Glomerular visceral epithelial cell (primary cell): ENCODE data around the gene SLC6A11.

ENCODE experiments used
- DNase-seq: peaks from one replicate; pipeline ENCODE4 v3.0.0-alpha.2; 2016; ENCODE audit errors: extremely low spot score

The SLC6A11 gene

DNA sequence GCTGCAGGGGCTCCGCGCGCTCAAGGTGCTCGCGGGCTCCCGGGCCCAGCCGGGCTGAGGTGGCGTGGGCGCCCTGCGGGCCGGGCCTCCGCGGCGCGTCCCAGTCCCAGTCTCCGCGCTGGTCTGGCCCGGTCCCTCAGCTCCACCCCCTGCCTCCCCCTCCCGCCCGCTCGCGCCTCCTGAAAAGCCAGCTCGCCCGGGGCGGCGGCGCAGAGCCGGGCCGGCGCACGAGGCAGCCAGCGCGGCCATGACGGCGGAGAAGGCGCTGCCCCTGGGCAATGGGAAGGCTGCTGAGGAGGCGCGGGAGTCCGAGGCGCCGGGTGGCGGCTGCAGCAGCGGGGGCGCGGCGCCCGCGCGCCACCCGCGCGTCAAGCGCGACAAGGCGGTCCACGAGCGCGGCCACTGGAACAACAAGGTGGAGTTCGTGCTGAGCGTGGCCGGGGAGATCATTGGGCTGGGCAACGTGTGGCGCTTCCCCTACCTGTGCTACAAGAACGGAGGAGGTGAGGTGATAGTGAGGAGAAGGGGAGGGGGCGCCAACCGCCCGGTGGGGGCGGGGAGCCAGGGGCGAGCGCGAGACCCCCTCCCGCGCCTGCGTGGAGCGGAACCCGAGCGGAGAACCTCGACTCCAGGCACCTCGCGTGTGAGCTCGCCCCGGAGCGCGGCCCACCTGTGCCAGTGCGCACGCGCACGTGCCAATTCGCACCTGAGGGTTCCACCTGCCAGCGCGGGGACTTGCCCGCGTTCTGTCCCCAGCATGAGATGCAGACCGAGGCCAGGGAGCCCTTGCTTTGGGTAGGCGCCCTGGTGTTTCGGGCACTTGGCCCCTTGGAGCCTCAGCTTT is at the start of gene SLC6A11:
SLC6A11 (plus strand) TSS at position 210 of the 844 bp plus-strand sequence; CDS start at position 248, 38 bp downstream.
- no peak for DNase-seq

- DNase-seq: no peak
These were observed 47.2 kb upstream of the SLC6A11 start for GRCh38 chr3:10768708-10769394.

GRCh38 chr3:10770547-10770946 is 45.5 kb upstream of the SLC6A11 start:
- no peak for DNase-seq

DNA sequence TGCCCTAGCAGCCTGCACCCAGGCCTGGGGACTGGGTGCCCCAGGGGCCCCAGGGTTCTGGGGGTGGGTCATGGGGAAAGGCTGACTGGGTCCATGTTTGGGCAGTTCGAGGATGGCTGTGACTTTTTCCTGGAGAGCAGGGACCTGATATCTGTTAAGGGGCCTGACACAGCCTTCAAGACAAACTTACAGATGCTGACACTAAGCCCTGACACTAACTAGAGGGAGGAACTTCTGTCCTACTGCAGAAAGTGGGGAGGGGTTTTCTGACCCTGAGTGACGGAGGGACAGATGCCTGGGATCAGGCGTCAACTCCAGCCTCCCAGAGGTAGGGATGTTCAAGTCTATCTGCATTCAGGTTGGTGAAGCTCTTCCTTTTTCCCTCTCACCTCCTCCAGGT is 45.0 kb upstream of the SLC6A11 start:
- DNase-seq: no peak

DNA sequence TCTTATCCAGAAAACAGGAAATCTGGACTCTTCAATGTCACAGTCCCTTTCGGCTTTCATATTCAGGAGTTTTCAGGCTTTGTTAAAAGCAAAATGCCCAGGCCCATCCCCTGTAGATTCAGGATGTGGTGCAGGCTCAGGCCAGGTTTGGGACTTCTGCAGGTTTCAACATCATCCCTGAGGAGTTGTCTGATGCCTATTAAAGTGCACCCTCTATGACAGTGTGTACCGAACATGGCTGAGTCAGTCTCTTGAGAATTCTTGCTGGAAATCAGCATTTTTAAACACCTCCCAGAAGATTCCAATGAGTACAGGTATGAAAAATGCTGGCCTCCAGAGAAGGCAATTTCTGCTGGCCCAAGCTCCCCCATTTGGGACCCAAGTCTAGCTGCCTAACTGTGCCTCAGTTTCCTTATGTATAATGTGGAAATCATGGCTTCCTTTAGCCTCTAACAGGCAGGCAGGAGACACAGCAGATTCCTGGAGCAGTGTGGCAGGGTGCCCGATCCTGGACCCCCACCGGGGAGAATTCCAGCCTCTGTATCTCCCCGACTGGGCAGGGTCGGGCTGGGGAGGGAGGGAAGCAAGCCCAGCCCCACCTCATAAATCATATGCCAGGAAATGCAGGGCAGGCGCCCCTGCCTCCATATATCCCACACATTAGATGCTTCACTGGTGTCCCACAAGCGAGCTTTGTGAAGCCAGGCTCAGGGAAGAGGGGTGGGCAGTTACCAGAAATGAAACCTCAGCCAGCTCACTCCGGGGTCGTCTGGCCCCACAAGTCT is 44.4 kb upstream of the SLC6A11 start:
- no peak for DNase-seq

DNA sequence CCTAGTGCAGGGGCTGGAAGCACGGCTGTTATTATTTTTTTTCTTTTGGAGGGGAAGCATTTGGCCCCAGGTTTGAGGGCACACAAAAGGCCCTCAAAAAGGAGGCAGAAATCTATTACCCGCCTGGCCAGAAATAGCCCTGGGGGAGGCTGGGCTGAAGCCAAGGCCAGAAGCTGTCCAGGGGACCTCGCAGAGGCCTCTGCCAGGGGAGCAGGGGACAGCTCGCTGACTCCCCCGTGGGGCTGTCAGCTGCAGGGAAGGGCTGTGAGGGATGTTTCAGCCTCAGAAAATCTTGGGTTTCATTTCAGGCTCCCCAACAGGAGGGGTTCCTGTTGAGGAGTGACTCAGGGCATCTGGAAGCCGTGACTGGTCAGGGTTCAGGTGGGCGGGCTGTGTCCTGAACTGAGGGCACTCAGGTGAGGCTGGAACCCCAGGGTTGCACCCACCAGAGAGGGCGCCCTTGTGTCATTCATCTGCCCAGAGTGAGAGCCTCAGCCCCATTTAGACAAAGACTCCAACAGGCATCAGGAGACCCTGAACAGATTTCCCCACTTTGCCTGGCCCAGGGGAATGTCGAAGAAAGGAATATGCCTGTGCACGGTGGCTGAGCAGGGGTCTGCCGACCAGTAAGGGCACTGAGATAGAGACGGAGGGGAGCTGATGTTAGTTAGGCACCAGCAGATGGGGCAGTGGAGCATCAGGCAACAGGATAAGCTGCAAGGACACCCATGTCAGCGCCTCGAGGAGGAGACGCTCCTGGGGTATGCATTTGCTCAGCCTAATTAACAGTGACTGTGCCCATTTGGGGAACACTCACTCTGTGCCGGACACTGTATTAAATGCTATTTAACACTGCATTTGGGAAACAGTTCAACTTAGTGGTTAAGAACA is 43.5 kb upstream of the SLC6A11 start:
- DNase-seq: no peak

DNA sequence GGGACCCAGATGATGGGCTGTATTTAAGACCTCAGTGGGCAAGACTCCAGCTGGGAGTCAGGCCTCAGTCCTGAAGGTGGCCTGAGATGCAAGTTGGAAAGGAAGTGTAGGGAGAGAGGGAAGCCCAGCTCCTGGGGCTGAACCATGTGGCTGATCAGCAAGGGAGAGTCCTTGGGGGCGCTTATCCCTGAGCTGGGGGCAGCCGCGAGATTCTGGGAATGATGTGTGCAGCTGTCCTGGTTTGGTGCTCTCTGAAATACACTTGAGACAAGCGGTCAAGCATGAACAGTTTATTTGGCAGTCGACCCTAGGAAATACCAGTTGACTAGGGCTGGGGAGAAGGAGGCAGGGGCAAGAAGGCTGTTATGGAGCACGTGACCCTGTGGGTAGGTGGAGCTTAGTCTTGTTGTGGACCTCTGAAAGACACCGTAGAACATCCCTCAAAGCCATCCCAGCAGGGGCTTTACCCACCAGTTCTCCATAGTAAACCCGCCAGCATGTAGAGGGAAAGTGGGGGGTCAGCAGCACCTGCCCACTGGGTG is 41.8 kb upstream of the SLC6A11 start:
- DNase-seq: no peak

DNA sequence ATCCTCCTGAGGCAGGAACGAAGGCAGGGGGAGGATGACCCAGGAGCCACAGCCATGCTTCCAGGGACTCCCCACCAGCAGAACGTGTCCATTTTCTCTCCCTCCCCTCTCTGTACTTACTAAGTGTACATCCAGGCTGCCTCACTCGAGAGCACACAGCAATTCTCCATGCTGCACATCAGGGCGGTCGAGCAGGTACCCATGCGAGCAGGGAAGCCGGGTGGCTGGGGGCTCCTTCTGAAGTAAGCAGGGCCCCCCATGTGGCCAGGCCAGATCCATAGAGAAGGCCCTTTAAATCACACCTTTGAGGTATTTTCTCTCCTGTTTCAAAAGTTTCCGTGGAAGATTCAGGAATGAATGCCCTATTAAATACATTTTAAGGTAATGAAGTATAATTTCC is 41.2 kb upstream of the SLC6A11 start:
- DNase-seq: no peak

GRCh38 chr3:10775259-10775658 is 40.8 kb upstream of the SLC6A11 start:
- DNase-seq: no peak

- DNase-seq: no peak
These were observed 40.2 kb upstream of the SLC6A11 start for GRCh38 chr3:10775828-10776227.

DNA sequence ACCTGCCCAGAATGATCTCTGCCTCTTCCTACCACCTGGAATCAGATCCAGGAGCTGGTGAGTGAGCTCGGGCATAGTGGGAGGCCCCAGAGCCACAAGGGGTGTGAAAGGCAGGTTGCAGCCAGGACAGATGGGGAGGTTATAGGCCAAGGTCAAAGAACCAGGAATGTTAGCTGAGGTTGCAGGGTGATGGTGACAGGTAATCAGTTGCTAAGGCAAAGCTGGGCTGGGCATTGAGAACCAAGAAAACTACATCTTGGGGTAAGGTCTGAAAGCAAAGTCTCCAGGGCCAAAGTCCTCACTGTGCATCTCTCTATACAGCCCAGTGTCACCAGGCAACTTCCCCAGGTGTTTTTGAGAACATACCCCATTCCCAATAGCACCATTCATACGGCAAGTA is 38.4 kb upstream of the SLC6A11 start:
- DNase-seq: no peak

GRCh38 chr3:10778492-10779292 is 37.3 kb upstream of the SLC6A11 start:
- no peak for DNase-seq

GRCh38 chr3:10779293-10779805 is 36.7 kb upstream of the SLC6A11 start:
- DNase-seq: no peak

GRCh38 chr3:10780243-10780642 is 35.8 kb upstream of the SLC6A11 start:
- no peak for DNase-seq

DNA sequence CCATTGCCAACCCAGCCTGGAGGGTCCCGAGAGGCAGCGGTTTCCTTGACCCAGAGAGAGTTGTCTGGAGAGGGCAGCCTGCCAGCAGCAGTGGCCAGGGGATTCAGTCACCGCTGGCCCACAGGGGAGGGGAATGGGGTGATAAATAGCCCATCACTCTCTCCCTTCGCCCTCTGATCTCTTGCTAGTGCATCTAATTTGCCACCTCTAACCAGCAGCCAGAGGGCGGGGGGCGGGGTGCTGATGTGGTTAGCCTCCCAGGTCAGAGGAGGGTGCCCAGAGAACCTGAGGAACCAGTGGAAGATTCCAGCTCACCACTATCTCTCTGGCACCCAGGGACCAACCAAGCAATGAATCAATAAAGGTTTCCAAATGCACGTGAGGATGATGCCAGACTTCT is 35.1 kb upstream of the SLC6A11 start:
- no peak for DNase-seq

GRCh38 chr3:10781981-10782380 is 34.0 kb upstream of the SLC6A11 start:
- DNase-seq: no peak

GRCh38 chr3:10783360-10784351 is 32.4 kb upstream of the SLC6A11 start:
- DNase-seq: peak; percentile 7

- no peak for DNase-seq
These were observed 29.4 kb upstream of the SLC6A11 start for GRCh38 chr3:10786640-10787039.

GRCh38 chr3:10788451-10788850 is 27.6 kb upstream of the SLC6A11 start:
- no peak for DNase-seq
